ENCODE results near the gene AFDN.

The AFDN gene

DNA sequence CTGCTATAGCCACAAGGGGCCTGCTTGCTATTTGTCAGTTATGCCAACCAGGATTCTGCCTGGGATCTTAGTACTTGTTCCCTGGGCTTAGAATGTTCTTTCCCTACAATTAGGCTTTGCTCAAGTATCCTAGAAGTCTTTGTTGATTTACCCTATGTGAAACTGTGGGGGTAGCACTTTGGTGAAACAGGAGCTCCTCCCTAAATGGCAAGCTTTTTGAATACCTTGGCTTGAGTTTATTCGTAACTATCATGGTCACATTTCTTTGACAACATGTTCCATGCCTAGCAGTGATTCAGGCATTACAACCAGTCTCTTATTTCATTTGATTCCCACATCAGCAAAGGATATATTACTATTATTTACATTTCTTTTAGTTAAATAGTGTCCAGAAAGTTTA lies 21.2 kb downstream of the AFDN start:
- TF ChIP-seq, protein P1, sequence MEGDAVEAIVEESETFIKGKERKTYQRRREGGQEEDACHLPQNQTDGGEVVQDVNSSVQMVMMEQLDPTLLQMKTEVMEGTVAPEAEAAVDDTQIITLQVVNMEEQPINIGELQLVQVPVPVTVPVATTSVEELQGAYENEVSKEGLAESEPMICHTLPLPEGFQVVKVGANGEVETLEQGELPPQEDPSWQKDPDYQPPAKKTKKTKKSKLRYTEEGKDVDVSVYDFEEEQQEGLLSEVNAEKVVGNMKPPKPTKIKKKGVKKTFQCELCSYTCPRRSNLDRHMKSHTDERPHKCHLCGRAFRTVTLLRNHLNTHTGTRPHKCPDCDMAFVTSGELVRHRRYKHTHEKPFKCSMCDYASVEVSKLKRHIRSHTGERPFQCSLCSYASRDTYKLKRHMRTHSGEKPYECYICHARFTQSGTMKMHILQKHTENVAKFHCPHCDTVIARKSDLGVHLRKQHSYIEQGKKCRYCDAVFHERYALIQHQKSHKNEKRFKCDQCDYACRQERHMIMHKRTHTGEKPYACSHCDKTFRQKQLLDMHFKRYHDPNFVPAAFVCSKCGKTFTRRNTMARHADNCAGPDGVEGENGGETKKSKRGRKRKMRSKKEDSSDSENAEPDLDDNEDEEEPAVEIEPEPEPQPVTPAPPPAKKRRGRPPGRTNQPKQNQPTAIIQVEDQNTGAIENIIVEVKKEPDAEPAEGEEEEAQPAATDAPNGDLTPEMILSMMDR (IDR thresholded peaks at IDR 0.05) = no peak

- TF ChIP-seq, protein P1 (IDR thresholded peaks at IDR 0.05) = no peak
Observed at GRCh38 chr6:167848783-167849182, 22.1 kb downstream of the AFDN start.

DNA sequence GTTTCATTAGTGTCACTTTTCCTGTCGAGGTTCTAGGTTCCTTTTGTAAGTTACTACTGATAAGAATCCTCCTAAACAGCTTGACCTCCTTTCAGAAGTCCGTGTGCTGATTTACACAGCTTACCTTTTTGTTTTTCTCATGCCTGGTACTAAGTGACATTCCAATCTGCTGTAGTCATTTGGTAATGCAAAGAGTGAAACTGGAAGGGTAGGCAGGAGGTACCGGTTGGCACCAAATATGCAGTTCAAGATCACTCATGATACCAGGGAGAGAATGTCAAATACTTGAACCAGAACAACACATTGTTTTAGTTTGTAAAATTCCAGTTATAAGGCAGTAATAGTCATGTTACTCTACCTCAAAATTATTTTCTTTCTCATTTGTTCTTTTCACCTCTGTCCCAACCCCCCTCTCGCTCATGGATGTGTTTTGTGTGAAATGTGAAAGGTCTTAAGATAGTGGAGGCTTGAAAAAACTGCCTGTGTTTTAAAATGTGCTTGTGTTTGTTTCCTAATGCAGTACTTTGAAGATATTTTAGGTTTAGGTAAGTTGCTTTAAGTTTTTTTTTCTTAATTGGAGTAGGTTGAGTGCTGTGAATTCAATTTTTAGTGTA lies 23.2 kb downstream of the AFDN start:
- TF ChIP-seq, protein P1 (IDR thresholded peaks at IDR 0.05) = no peak

- TF ChIP-seq, protein P1 (IDR thresholded peaks at IDR 0.05) = no peak
Observed at GRCh38 chr6:167850782-167851181, 24.1 kb downstream of the AFDN start.

DNA sequence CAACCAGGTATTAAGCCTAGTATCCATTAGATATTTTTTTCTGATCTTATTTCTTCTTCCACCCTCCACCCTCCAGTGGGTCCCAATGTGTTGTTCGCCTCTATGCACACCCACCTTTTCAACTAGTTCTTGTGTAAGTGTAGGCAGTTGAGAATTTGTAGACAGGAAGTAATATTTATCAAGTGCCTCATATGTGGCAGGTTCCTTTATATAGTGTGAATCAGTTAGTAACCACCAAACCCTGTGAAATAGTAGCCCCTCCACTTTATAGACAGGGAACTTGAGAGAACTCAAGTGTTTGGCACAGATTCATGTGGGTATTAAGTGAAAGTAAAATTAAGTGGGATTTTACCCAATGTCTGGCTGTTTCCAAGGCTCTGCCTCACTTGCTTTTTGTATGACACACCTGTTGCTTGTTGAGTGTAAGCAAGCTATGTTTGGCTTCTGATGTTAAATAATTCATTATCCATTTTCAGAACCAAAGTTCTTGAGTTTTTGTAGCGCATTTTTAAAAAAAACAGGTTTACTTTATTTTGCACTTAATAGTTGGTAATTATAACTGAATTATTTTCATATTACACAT lies 24.8 kb downstream of the AFDN start:
- TF ChIP-seq, protein P1 (IDR thresholded peaks at IDR 0.05) = no peak

DNA sequence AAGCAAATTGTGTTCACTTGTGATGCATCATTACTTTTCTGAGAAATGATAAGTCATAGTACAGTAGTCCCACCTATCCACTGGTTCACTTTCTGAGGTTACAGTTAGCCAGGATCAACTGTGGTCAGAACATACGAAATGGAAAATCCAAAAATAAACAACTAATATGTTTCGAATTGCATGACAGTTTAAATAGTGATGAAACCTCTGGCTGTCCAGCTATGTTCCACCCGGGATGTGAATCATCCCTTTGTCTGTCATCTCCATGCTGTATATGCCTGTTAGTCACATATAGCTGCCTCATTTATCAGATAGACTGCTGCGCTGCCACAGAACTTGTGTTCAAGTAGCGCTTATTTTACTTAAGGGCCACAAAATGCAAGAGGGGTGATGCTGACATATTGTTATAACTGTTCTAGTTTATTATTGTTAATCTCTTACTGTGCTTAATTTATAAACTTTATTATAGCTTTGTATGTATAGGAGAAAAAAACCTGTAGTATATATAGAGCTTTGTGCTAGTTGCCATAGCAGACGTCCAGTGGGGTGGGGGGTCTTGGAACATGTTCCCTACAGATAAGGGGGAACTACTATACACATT lies 29.2 kb downstream of the AFDN start:
- TF ChIP-seq, protein P1 (IDR thresholded peaks at IDR 0.05) = no peak

- TF ChIP-seq, protein P1 (IDR thresholded peaks at IDR 0.05) = no peak
Observed at GRCh38 chr6:167856474-167856873, 29.8 kb downstream of the AFDN start.

Measured in LNCAP (cell line).